ENCODE results near the gene LGR5.
"Not testable (repeated sequence)": the region's sequence is repeated elsewhere in the genome, so short reads cannot be mapped to it uniquely, and the experiment has no call there.

The LGR5 gene

GRCh38 chr12:71556875-71557274 is 117.3 kb downstream of the LGR5 start:
- Mint-ChIP-seq H3K4me1 (ENCODE audit: low read depth) (no peaks in the 10 kb centered on the region), H3K27ac (no peak overlapping the region), H3K4me3 (no peak overlapping the region), H3K36me3 (ENCODE audit: low read depth) (no peaks in the 10 kb centered on the region), H3K9me3 (no peaks in the 10 kb centered on the region), H3K27me3 (ENCODE audit: low read depth) (peaks cover 4% of the 10 kb centered on the region)
- DNase-seq (ENCODE audit: low spot score): no peak

- Mint-ChIP-seq H3K36me3 (ENCODE audit: low read depth) (no peaks in the 10 kb centered on the region), H3K9me3 (no peaks in the 10 kb centered on the region), H3K4me1 (ENCODE audit: low read depth) (no peaks in the 10 kb centered on the region), H3K4me3 (no peak overlapping the region), H3K27ac (no peak overlapping the region), H3K27me3 (ENCODE audit: low read depth) (peaks cover 4% of the 10 kb centered on the region)
- DNase-seq (ENCODE audit: low spot score): no peak
Measured at GRCh38 chr12:71558445-71558844, 118.8 kb downstream of the LGR5 start.

GRCh38 chr12:71562676-71563595 is 123.3 kb downstream of the LGR5 start:
- H3K4me1 Mint-ChIP-seq (ENCODE audit: low read depth): no peaks in the 10 kb centered on the region
- H3K9me3 Mint-ChIP-seq: no peaks in the 10 kb centered on the region
- no peak overlapping the region for H3K4me3 Mint-ChIP-seq
- peaks cover 11% of the 10 kb centered on the region for H3K27me3 Mint-ChIP-seq (ENCODE audit: low read depth)
- H3K27ac Mint-ChIP-seq: no peak overlapping the region
- H3K36me3 Mint-ChIP-seq (ENCODE audit: low read depth): no peaks in the 10 kb centered on the region
- DNase-seq (ENCODE audit: low spot score): no peak

GRCh38 chr12:71565535-71565934 is 125.9 kb downstream of the LGR5 start:
- no peaks in the 10 kb centered on the region for H3K9me3 Mint-ChIP-seq
- DNase-seq (ENCODE audit: low spot score): no peak
- no peaks in the 10 kb centered on the region for H3K36me3 Mint-ChIP-seq (ENCODE audit: low read depth)
- no peaks in the 10 kb centered on the region for H3K4me1 Mint-ChIP-seq (ENCODE audit: low read depth)
- no peak overlapping the region for H3K4me3 Mint-ChIP-seq
- no peak overlapping the region for H3K27ac Mint-ChIP-seq
- peaks cover 13% of the 10 kb centered on the region for H3K27me3 Mint-ChIP-seq (ENCODE audit: low read depth)

- H3K4me3 Mint-ChIP-seq: no peak overlapping the region
- peaks cover 9% of the 10 kb centered on the region for H3K27me3 Mint-ChIP-seq (ENCODE audit: low read depth)
- DNase-seq (ENCODE audit: low spot score): no peak
- H3K36me3 Mint-ChIP-seq (ENCODE audit: low read depth): no peaks in the 10 kb centered on the region
- no peaks in the 10 kb centered on the region for H3K4me1 Mint-ChIP-seq (ENCODE audit: low read depth)
- H3K27ac Mint-ChIP-seq: no peak overlapping the region
- H3K9me3 Mint-ChIP-seq: no peaks in the 10 kb centered on the region
Measured at GRCh38 chr12:71566655-71567054, 127.1 kb downstream of the LGR5 start.

- H3K4me3 Mint-ChIP-seq: no peak overlapping the region
- H3K36me3 Mint-ChIP-seq (ENCODE audit: low read depth): no peaks in the 10 kb centered on the region
- no peak for DNase-seq (ENCODE audit: low spot score)
- no peaks in the 10 kb centered on the region for H3K4me1 Mint-ChIP-seq (ENCODE audit: low read depth)
- peaks cover 9% of the 10 kb centered on the region for H3K27me3 Mint-ChIP-seq (ENCODE audit: low read depth)
- no peaks in the 10 kb centered on the region for H3K9me3 Mint-ChIP-seq
- no peak overlapping the region for H3K27ac Mint-ChIP-seq
Measured at GRCh38 chr12:71567537-71567936, 127.9 kb downstream of the LGR5 start.

- not testable (repeated sequence) for H3K9me3 Mint-ChIP-seq; DNase-seq (ENCODE audit: low spot score); H3K36me3 Mint-ChIP-seq (ENCODE audit: low read depth); H3K4me3 Mint-ChIP-seq; H3K4me1 Mint-ChIP-seq (ENCODE audit: low read depth); H3K27ac Mint-ChIP-seq
- H3K27me3 Mint-ChIP-seq (ENCODE audit: low read depth): peaks cover 12% of the 10 kb centered on the region
Measured at GRCh38 chr12:71569885-71570284, 130.3 kb downstream of the LGR5 start.

GRCh38 chr12:71576496-71576895 is 136.9 kb downstream of the LGR5 start:
- DNase-seq (ENCODE audit: low spot score): no peak
- Mint-ChIP-seq H3K27ac (no peak overlapping the region), H3K27me3 (ENCODE audit: low read depth) (peaks cover 8% of the 10 kb centered on the region), H3K4me3 (no peak overlapping the region), H3K36me3 (ENCODE audit: low read depth) (no peaks in the 10 kb centered on the region), H3K4me1 (ENCODE audit: low read depth) (no peaks in the 10 kb centered on the region), H3K9me3 (no peaks in the 10 kb centered on the region)

GRCh38 chr12:71578694-71579258 is 139.2 kb downstream of the LGR5 start:
- DNase-seq (ENCODE audit: low spot score): no peak
- H3K36me3 Mint-ChIP-seq (ENCODE audit: low read depth): no peaks in the 10 kb centered on the region
- no peak overlapping the region for H3K27ac Mint-ChIP-seq
- H3K27me3 Mint-ChIP-seq (ENCODE audit: low read depth): peaks cover 8% of the 10 kb centered on the region
- H3K4me3 Mint-ChIP-seq: no peak overlapping the region
- no peaks in the 10 kb centered on the region for H3K4me1 Mint-ChIP-seq (ENCODE audit: low read depth)
- H3K9me3 Mint-ChIP-seq: no peaks in the 10 kb centered on the region

- Mint-ChIP-seq H3K9me3 (no peaks in the 10 kb centered on the region), H3K27me3 (ENCODE audit: low read depth) (peaks cover 3% of the 10 kb centered on the region), H3K4me3 (no peak overlapping the region), H3K36me3 (ENCODE audit: low read depth) (no peaks in the 10 kb centered on the region), H3K4me1 (ENCODE audit: low read depth) (no peaks in the 10 kb centered on the region), H3K27ac (no peak overlapping the region)
- DNase-seq (ENCODE audit: low spot score): no peak
Measured at GRCh38 chr12:71581206-71581605, 141.6 kb downstream of the LGR5 start.

- Mint-ChIP-seq H3K36me3 (ENCODE audit: low read depth) (no peaks in the 10 kb centered on the region), H3K27ac (no peak overlapping the region), H3K4me3 (no peak overlapping the region), H3K4me1 (ENCODE audit: low read depth) (no peaks in the 10 kb centered on the region), H3K27me3 (ENCODE audit: low read depth) (peaks cover 3% of the 10 kb centered on the region), H3K9me3 (no peaks in the 10 kb centered on the region)
- no peak for DNase-seq (ENCODE audit: low spot score)
Measured at GRCh38 chr12:71582925-71583324, 143.3 kb downstream of the LGR5 start.

- Mint-ChIP-seq H3K4me1 (ENCODE audit: low read depth) (no peaks in the 10 kb centered on the region), H3K4me3 (no peak overlapping the region), H3K9me3 (no peaks in the 10 kb centered on the region), H3K36me3 (ENCODE audit: low read depth) (no peaks in the 10 kb centered on the region), H3K27me3 (ENCODE audit: low read depth) (peaks cover 5% of the 10 kb centered on the region), H3K27ac (no peak overlapping the region)
- DNase-seq (ENCODE audit: low spot score): no peak
Measured at GRCh38 chr12:71584356-71584755, 144.8 kb downstream of the LGR5 start.

GRCh38 chr12:71585218-71585617 is 145.6 kb downstream of the LGR5 start:
- Mint-ChIP-seq H3K9me3 (no peaks in the 10 kb centered on the region), H3K27me3 (ENCODE audit: low read depth) (peaks cover 5% of the 10 kb centered on the region), H3K36me3 (ENCODE audit: low read depth) (no peaks in the 10 kb centered on the region), H3K4me3 (no peak overlapping the region), H3K4me1 (ENCODE audit: low read depth) (no peaks in the 10 kb centered on the region), H3K27ac (no peak overlapping the region)
- DNase-seq (ENCODE audit: low spot score): no peak

- no peak for DNase-seq (ENCODE audit: low spot score)
- H3K4me1 Mint-ChIP-seq (ENCODE audit: low read depth): no peaks in the 10 kb centered on the region
- H3K36me3 Mint-ChIP-seq (ENCODE audit: low read depth): no peaks in the 10 kb centered on the region
- H3K4me3 Mint-ChIP-seq: no peak overlapping the region
- H3K9me3 Mint-ChIP-seq: no peaks in the 10 kb centered on the region
- no peak overlapping the region for H3K27ac Mint-ChIP-seq
- H3K27me3 Mint-ChIP-seq (ENCODE audit: low read depth): peaks cover 5% of the 10 kb centered on the region
Measured at GRCh38 chr12:71587012-71587411, 147.4 kb downstream of the LGR5 start.

Measured in T-helper 2 cell treated with Interferon-gamma antibody and Interleukin-4, amounts not matched to agents 5 μg/mL and 100 μg/mL, for 36 hours (primary cell).